G401.6 (cell line): ENCODE data around the gene SLC26A9.

Experiments
- FAIRE-seq: peaks from 2 replicates; lab custom pipeline; 2012; peaks lifted over from hg19 to GRCh38; lab: Jason Lieb, UNC

The SLC26A9 gene

GRCh38 chr1:205947024-205947423 lies 3.8 kb upstream of the SLC26A9 start:
- no peak for FAIRE-seq

GRCh38 chr1:205945069-205945468 lies 1.8 kb upstream of the SLC26A9 start:
- no peak for FAIRE-seq

GRCh38 chr1:205944525-205944924 lies 1.3 kb upstream of the SLC26A9 start:
- no peak for FAIRE-seq

- no peak for FAIRE-seq
Observed at GRCh38 chr1:205942631-205943159, 561 bp downstream of the SLC26A9 start.

GRCh38 chr1:205940710-205941109 lies 2.5 kb downstream of the SLC26A9 start:
- FAIRE-seq: no peak

GRCh38 chr1:205939690-205940330 lies 3.4 kb downstream of the SLC26A9 start:
- FAIRE-seq: no peak

- FAIRE-seq: no peak
Observed at GRCh38 chr1:205938682-205939081, 4.6 kb downstream of the SLC26A9 start.

- no peak for FAIRE-seq
Observed at GRCh38 chr1:205936846-205937586, 6.2 kb downstream of the SLC26A9 start.

GRCh38 chr1:205936311-205936710 lies 6.9 kb downstream of the SLC26A9 start:
- FAIRE-seq: no peak

- no peak for FAIRE-seq
Observed at GRCh38 chr1:205935869-205936268, 7.4 kb downstream of the SLC26A9 start.

GRCh38 chr1:205934788-205935187 lies 8.5 kb downstream of the SLC26A9 start:
- FAIRE-seq: no peak

- no peak for FAIRE-seq
Observed at GRCh38 chr1:205933671-205934618, 9.3 kb downstream of the SLC26A9 start.

GRCh38 chr1:205932776-205933175 lies 10.5 kb downstream of the SLC26A9 start:
- FAIRE-seq: no peak

- FAIRE-seq: no peak
Observed at GRCh38 chr1:205930799-205931281, 12.4 kb downstream of the SLC26A9 start.

- FAIRE-seq: no peak
Observed at GRCh38 chr1:205930195-205930577, 13.1 kb downstream of the SLC26A9 start.

GRCh38 chr1:205929496-205930194 lies 13.6 kb downstream of the SLC26A9 start:
- FAIRE-seq: no peak

GRCh38 chr1:205928317-205928716 lies 14.9 kb downstream of the SLC26A9 start:
- FAIRE-seq: no peak

- no peak for FAIRE-seq
Observed at GRCh38 chr1:205927676-205928075, 15.6 kb downstream of the SLC26A9 start.

- FAIRE-seq: no peak
Observed at GRCh38 chr1:205927247-205927646, 16.0 kb downstream of the SLC26A9 start.

GRCh38 chr1:205926636-205927035 lies 16.6 kb downstream of the SLC26A9 start:
- no peak for FAIRE-seq

- FAIRE-seq: no peak
Observed at GRCh38 chr1:205926213-205926612, 17.0 kb downstream of the SLC26A9 start.

GRCh38 chr1:205925736-205926135 lies 17.5 kb downstream of the SLC26A9 start:
- no peak for FAIRE-seq
